Ramos (cell line): ENCODE measurements around the gene NOS1AP.
"Not testable (repeated sequence)": the region's sequence is repeated elsewhere in the genome, so short reads cannot be mapped to it uniquely, and the experiment has no call there.

Source experiments
- in situ Hi-C: fragments of 300-500 bp; cut with MboI; formaldehyde crosslinking; loops from one replicate; pipeline ENCODE4 v1.14.3; 2022; ENCODE audit warnings: low sequenced_read_pairs; ENCODE audit not compliant: unreplicated experiment

Gene NOS1AP

GRCh38 chr1:162158624-162159271 is 89.3 kb downstream of the NOS1AP start:
- in situ Hi-C loops, result no loop called here

- in situ Hi-C loops, result no loop called here
These were observed 90.0 kb downstream of the NOS1AP start for GRCh38 chr1:162159515-162159914.

- in situ Hi-C loops, result no loop called here
These were observed 92.5 kb downstream of the NOS1AP start for GRCh38 chr1:162161916-162162550.

GRCh38 chr1:162165528-162165927 is 96.0 kb downstream of the NOS1AP start:
- in situ Hi-C loops, result no loop called here

GRCh38 chr1:162166917-162167615 is 97.6 kb downstream of the NOS1AP start:
- in situ Hi-C loops, result no loop called here

- in situ Hi-C loops, result no loop called here
These were observed 98.8 kb downstream of the NOS1AP start for GRCh38 chr1:162168261-162168660.

GRCh38 chr1:162169031-162169790 is 99.7 kb downstream of the NOS1AP start:
- in situ Hi-C loops, result no loop called here

GRCh38 chr1:162171111-162171510 is 101.6 kb downstream of the NOS1AP start:
- in situ Hi-C loops, result no loop called here

GRCh38 chr1:162172311-162173102 is 103.0 kb downstream of the NOS1AP start:
- in situ Hi-C loops, result no loop called here

GRCh38 chr1:162173607-162174006 is 104.1 kb downstream of the NOS1AP start:
- in situ Hi-C loops, result not testable (repeated sequence)

GRCh38 chr1:162174027-162174426 is 104.5 kb downstream of the NOS1AP start:
- in situ Hi-C loops, result not testable (repeated sequence)

- in situ Hi-C loops, result no loop called here
These were observed 106.0 kb downstream of the NOS1AP start for GRCh38 chr1:162175379-162176081.

GRCh38 chr1:162177126-162177525 is 107.6 kb downstream of the NOS1AP start:
- in situ Hi-C loops, result no loop called here

GRCh38 chr1:162178432-162178831 is 108.9 kb downstream of the NOS1AP start:
- in situ Hi-C loops, result no loop called here

GRCh38 chr1:162179121-162179520 is 109.6 kb downstream of the NOS1AP start:
- in situ Hi-C loops, result no loop called here

GRCh38 chr1:162180813-162181212 is 111.3 kb downstream of the NOS1AP start:
- in situ Hi-C loops, result no loop called here

GRCh38 chr1:162182090-162182489 is 112.6 kb downstream of the NOS1AP start:
- in situ Hi-C loops, result no loop called here

- in situ Hi-C loops, result no loop called here
These were observed 116.0 kb downstream of the NOS1AP start for GRCh38 chr1:162185314-162186025.

GRCh38 chr1:162186026-162186374 is 116.5 kb downstream of the NOS1AP start:
- in situ Hi-C loops, result no loop called here
